ENCODE results near the gene GSG1. TPM values are rescaled to one million over a fixed set of nuclear protein-coding genes. Genes with fewer than 3 reads are reported as not detected.

GSG1 gene
- total RNA-seq, 4 donors from 2014 or later, result not detected

DNA sequence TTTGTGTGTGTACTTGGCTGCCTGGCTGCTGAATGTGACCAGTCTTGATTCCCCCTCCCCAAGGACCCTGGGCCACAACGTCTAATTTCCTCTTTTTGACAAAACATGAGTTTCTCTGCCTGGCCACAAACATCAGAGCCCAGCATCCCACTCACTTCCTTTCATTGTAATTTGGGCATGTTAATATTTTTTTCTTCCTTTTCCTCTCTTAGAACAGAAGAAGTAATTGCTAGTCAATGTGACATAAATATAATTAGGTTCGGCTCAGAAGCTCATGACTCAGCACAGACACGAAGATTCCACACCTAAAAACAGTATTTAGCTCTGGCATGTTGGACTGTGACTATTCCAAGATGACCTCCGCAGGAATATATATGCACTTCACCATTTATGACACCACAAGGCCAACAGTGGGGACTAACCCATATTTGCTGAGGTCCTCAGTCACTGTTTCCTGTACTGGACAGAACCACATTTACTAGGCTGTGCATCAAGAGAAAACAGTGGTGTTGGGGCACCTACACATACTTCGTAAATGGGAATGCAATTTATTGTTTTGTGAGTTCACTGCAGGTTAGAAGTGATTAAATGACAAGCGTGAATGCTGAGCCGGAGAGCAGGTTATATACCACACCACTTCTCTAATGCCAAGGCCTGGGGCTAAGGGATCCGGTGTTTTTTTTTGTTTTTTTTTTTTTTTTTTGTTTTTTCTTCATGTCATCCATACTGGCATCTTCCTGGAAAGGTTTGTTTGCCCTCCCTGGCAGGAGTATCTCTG lies 4.2 kb downstream of the GSG1 start:
- Histone ChIP-seq H3K4me3 (no peak overlapping the region), H3K27me3 (no peaks in the 10 kb centered on the region), H3K4me1 (peaks cover 0 to 57% (median 3%) of the 10 kb centered on the region in 3 donors), H3K27ac (peak overlapping the region; percentile 58 to 92 (median 88)), H3K36me3 (no peaks in the 10 kb centered on the region), H3K9me3 (no peaks in the 10 kb centered on the region)
- 51 to 61% methylated on average over 6 to 8 of the region's 8 CpGs for WGBS, 2 donors (ENCODE audit: low coverage in 1 of 2)
- TF ChIP-seq, protein P1, sequence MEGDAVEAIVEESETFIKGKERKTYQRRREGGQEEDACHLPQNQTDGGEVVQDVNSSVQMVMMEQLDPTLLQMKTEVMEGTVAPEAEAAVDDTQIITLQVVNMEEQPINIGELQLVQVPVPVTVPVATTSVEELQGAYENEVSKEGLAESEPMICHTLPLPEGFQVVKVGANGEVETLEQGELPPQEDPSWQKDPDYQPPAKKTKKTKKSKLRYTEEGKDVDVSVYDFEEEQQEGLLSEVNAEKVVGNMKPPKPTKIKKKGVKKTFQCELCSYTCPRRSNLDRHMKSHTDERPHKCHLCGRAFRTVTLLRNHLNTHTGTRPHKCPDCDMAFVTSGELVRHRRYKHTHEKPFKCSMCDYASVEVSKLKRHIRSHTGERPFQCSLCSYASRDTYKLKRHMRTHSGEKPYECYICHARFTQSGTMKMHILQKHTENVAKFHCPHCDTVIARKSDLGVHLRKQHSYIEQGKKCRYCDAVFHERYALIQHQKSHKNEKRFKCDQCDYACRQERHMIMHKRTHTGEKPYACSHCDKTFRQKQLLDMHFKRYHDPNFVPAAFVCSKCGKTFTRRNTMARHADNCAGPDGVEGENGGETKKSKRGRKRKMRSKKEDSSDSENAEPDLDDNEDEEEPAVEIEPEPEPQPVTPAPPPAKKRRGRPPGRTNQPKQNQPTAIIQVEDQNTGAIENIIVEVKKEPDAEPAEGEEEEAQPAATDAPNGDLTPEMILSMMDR (IDR thresholded peaks at IDR 0.05), result no peak
- no peak for TF ChIP-seq EP300 (IDR thresholded peaks at IDR 0.05)
- TF ChIP-seq POLR2A (IDR thresholded peaks at IDR 0.05), result no peak
- no peak for TF ChIP-seq POLR2AphosphoS5 (IDR thresholded peaks at IDR 0.05)
- ATAC-seq, result no peak

DNA sequence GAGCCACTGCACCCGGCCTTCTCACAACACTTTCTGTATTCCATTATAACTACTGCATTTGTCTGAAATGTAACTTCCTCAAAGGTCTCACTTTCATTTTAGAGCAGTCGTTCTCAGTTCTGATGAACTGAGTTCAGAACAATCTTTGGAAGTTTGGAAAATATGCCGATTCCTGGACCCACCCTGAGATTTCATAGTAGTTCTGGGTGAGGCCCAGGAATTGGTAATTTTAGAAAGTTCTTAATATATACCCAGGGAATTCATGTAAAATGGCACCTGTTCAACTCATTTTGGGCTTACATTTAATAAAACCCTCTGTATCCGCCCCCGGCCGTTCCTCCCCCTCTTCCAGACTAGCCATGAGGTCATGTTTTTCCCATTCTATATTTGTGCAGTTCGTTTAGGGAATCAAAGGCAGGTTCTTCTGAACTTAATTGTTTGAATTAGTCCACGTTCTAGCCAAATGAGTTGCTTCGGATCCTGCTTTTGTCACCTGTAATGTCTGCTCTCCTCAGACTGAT lies 5.9 kb downstream of the GSG1 start:
- 27 to 35% methylated on average over 8 to 9 of the region's 9 CpGs for WGBS, 2 donors (ENCODE audit: low coverage in 1 of 2)
- H3K36me3 ChIP-seq, result no peaks in the 10 kb centered on the region
- H3K9me3 ChIP-seq, result no peaks in the 10 kb centered on the region
- peak overlapping the region; percentile 3 to 29 for H3K4me3 ChIP-seq
- H3K4me1 ChIP-seq, result peaks cover 0 to 67% (median 3%) of the 10 kb centered on the region in 3 donors
- TF ChIP-seq POLR2A (IDR thresholded peaks at IDR 0.05) (no peak), POLR2AphosphoS5 (IDR thresholded peaks at IDR 0.05) (no peak), EP300 (IDR thresholded peaks at IDR 0.05) (no peak)
- TF ChIP-seq, protein P1 (IDR thresholded peaks at IDR 0.05), result no peak
- no peaks in the 10 kb centered on the region for H3K27me3 ChIP-seq
- ATAC-seq, result no peak
- H3K27ac ChIP-seq, result peak overlapping the region; percentile 62 to 92 (median 82)

DNA sequence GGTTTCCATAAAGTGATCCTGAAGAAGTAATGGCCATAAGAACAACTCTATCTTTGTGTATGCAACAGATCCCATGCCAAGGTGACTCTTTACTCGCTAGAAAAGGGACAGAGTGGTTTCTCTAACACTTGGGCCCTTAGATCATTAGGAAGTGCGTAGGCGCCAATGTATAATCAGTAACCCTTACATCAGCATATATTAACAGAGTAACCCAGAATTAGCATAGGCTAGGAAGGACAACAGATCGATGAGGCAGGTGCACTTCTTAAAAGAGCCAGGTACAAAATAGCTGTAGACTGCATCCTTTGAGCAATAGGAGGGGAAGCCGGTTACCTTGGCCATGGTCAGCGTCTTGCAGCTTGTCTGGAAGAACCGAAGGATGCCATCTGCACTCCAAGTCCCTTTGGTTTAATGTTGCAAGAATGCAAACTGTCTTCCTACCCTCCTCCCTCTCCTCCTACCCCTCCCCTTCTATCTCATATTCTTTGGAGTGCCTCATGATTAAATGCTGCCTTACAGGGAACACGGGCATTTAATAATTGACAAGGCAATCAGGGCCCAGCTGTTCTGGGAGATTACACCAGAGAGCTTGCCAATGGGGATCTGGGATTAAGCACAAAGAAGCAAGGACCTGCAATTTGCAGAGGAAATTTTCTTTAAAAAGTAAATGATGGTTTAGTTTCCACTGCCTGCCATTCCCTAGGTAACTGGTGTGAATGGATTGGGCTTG lies 8.0 kb downstream of the GSG1 start:
- Histone ChIP-seq H3K36me3 (no peaks in the 10 kb centered on the region), H3K4me3 (no peak overlapping the region), H3K27ac (no peak overlapping the region), H3K27me3 (no peaks in the 10 kb centered on the region), H3K9me3 (no peaks in the 10 kb centered on the region), H3K4me1 (peaks cover 0 to 51% (median 3%) of the 10 kb centered on the region in 3 donors)
- TF ChIP-seq POLR2AphosphoS5 (IDR thresholded peaks at IDR 0.05) (no peak), POLR2A (IDR thresholded peaks at IDR 0.05) (no peak), EP300 (IDR thresholded peaks at IDR 0.05) (no peak)
- TF ChIP-seq, protein P1 (IDR thresholded peaks at IDR 0.05), result no peak
- ATAC-seq, result no peak
- 84 to 91% methylated on average over 4 to 7 of the region's 8 CpGs for WGBS, 2 donors (ENCODE audit: low coverage in 1 of 2)

DNA sequence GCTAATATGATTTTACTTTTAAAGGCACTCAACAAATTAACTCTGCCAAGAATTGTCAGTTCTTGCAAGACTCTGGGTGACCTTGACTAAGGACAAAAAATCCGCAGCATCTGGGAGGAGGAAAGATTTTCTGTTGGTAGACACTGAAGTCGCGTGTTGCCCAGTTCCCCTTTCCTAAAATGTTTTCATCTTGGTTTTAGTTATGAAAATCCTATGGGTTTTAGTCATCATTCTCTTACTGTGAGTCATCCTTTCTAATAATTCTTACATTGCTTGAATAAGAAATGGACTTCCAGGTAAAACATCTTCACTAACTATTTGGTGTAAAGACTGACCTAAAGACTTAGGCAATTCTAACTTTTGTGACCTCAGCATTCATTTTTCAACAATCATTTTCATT lies 9.1 kb downstream of the GSG1 start:
- Histone ChIP-seq H3K9me3 (no peaks in the 10 kb centered on the region), H3K4me1 (peaks cover 0 to 41% (median 0%) of the 10 kb centered on the region in 3 donors), H3K27ac (no peak overlapping the region), H3K4me3 (no peak overlapping the region), H3K27me3 (no peaks in the 10 kb centered on the region), H3K36me3 (no peaks in the 10 kb centered on the region)
- TF ChIP-seq, protein P1 (IDR thresholded peaks at IDR 0.05), result no peak
- peak; percentile 17 for TF ChIP-seq POLR2AphosphoS5 (IDR thresholded peaks at IDR 0.05)
- ATAC-seq, result no peak
- 11 to 22% methylated on average over 3 of the region's 3 CpGs for WGBS, 2 donors (ENCODE audit: low coverage in 1 of 2)
